Activated CD4-positive, alpha-beta T cell treated with anti-CD3 and anti-CD28 coated beads, Interleukin-2, amount 50 U/mL, for 4 hours (primary cell): Measurements from ENCODE around the gene SCN4A.
"Not testable (repeated sequence)": the region's sequence is repeated elsewhere in the genome, so short reads cannot be mapped to it uniquely, and the experiment has no call there.

Source experiments
- DNase-seq, 2 experiments: peaks; one replicate each; pipeline ENCODE4 v3.0.0-alpha.2; 2020

Gene SCN4A

GRCh38 chr17:63932721-63933120 is 40.0 kb downstream of the SCN4A start:
- no peak for DNase-seq

GRCh38 chr17:63931981-63932561 is 40.6 kb downstream of the SCN4A start, which contains the start of gene CD79B:
TSS of gene CD79B (minus strand) at chr17:63932331. CDS start at chr17:63932261, 70 bp downstream.
- peak; percentile 15 to 25 for DNase-seq

- DNase-seq = peak; percentile 36 to 51
These were observed 41.7 kb downstream of the SCN4A start for GRCh38 chr17:63930951-63931575.

- DNase-seq = no peak
These were observed 42.6 kb downstream of the SCN4A start for GRCh38 chr17:63929860-63930766.

- no peak for DNase-seq
These were observed 43.6 kb downstream of the SCN4A start for GRCh38 chr17:63928966-63929695.

GRCh38 chr17:63928172-63928666 is 44.5 kb downstream of the SCN4A start:
- no peak for DNase-seq

GRCh38 chr17:63927464-63928171 is 45.1 kb downstream of the SCN4A start:
- DNase-seq = no peak

- DNase-seq = no peak
These were observed 46.6 kb downstream of the SCN4A start for GRCh38 chr17:63926164-63926563.

- no peak for DNase-seq
These were observed 47.1 kb downstream of the SCN4A start for GRCh38 chr17:63925615-63926014.

- not testable (repeated sequence) for DNase-seq
These were observed 50.3 kb downstream of the SCN4A start for GRCh38 chr17:63922402-63922801.

GRCh38 chr17:63920779-63921178 is 51.9 kb downstream of the SCN4A start:
- DNase-seq = not testable (repeated sequence)

- DNase-seq = not testable (repeated sequence)
These were observed 52.7 kb downstream of the SCN4A start for GRCh38 chr17:63920050-63920449.

GRCh38 chr17:63919311-63919723 is 53.4 kb downstream of the SCN4A start:
- peak; percentile 65 to 71 for DNase-seq

- not testable (repeated sequence) for DNase-seq
These were observed 53.9 kb downstream of the SCN4A start, which contains the start of gene GH1 for GRCh38 chr17:63918789-63919305. TSS of gene GH1 (minus strand) at chr17:63918839. CDS start at chr17:63918776, 63 bp downstream.

- no peak for DNase-seq
These were observed 54.4 kb downstream of the SCN4A start for GRCh38 chr17:63918305-63918704.

GRCh38 chr17:63917646-63918045 is 55.1 kb downstream of the SCN4A start:
- no peak for DNase-seq

GRCh38 chr17:63917206-63917605 is 55.5 kb downstream of the SCN4A start:
- DNase-seq = not testable (repeated sequence)

- DNase-seq = no peak
These were observed 56.0 kb downstream of the SCN4A start for GRCh38 chr17:63916566-63917185.

- not testable (repeated sequence) for DNase-seq
These were observed 57.0 kb downstream of the SCN4A start for GRCh38 chr17:63915753-63916152.

GRCh38 chr17:63914471-63914870 is 58.2 kb downstream of the SCN4A start:
- no peak for DNase-seq

GRCh38 chr17:63911657-63912100 is 61.0 kb downstream of the SCN4A start:
- DNase-seq = peak; percentile 61
